Dendritic cell treated with granulocyte-macrophage colony-stimulating factor and Interleukin-4, amounts not matched to agents 40 ng/mL and 50 ng/mL, for 4 days (primary cell): ENCODE measurements around the gene FANCI.
"Not testable (repeated sequence)": the region's sequence is repeated elsewhere in the genome, so short reads cannot be mapped to it uniquely, and the experiment has no call there.

Experiments
- H3K27ac Mint-ChIP-seq: one replicate; pipeline ENCODE4 v1.8.0; 2022; ENCODE audit warnings: mild to moderate bottlenecking, mixed read lengths
- H3K27me3 Mint-ChIP-seq: one replicate; pipeline ENCODE4 v1.8.0; 2022; ENCODE audit warnings: mild to moderate bottlenecking, mixed read lengths
- H3K36me3 Mint-ChIP-seq: one replicate; pipeline ENCODE4 v1.8.0; 2022; ENCODE audit warnings: low read depth, mixed read lengths
- H3K4me1 Mint-ChIP-seq: one replicate; pipeline ENCODE4 v1.8.0; 2022; ENCODE audit warnings: low read depth, mixed read lengths
- H3K4me3 Mint-ChIP-seq: one replicate; pipeline ENCODE4 v1.8.0; 2022; ENCODE audit warnings: mild to moderate bottlenecking, moderate library complexity, mixed read lengths
- H3K9me3 Mint-ChIP-seq: one replicate; pipeline ENCODE4 v1.8.0; 2022; ENCODE audit warnings: mixed read lengths
- intact Hi-C: fragments of 100-400 bp; cut with micrococcal nuclease; formaldehyde crosslinking; loops from one replicate; pipeline ENCODE4 v1.15.0; 2022

FANCI gene

GRCh38 chr15:89239883-89240810 is 3.6 kb upstream of the FANCI start:
- Mint-ChIP-seq H3K4me1 (peaks cover 18% of the 10 kb centered on the region), H3K36me3 (peaks cover 11% of the 10 kb centered on the region), H3K27me3 (peaks cover 15% of the 10 kb centered on the region)
- H3K27ac Mint-ChIP-seq, intact Hi-C loops, H3K4me3 Mint-ChIP-seq, H3K9me3 Mint-ChIP-seq: not testable (repeated sequence)

GRCh38 chr15:89243046-89243690 is 611 bp upstream of the FANCI start:
- H3K36me3 Mint-ChIP-seq: peaks cover 11% of the 10 kb centered on the region
- H3K9me3 Mint-ChIP-seq: no peaks in the 10 kb centered on the region
- peaks cover 13% of the 10 kb centered on the region for H3K27me3 Mint-ChIP-seq
- peak overlapping the region; percentile 94 for H3K4me3 Mint-ChIP-seq
- peak overlapping the region; percentile 79 for H3K27ac Mint-ChIP-seq
- intact Hi-C loops: no loop called here
- peaks cover 32% of the 10 kb centered on the region for H3K4me1 Mint-ChIP-seq

GRCh38 chr15:89244574-89244903 is 760 bp downstream of the FANCI start:
- Mint-ChIP-seq H3K4me3 (peak overlapping the region; percentile 94), H3K27ac (peak overlapping the region; percentile 79), H3K9me3 (no peaks in the 10 kb centered on the region), H3K4me1 (peaks cover 32% of the 10 kb centered on the region), H3K36me3 (peaks cover 11% of the 10 kb centered on the region), H3K27me3 (peaks cover 8% of the 10 kb centered on the region)
- intact Hi-C loops: no loop called here

GRCh38 chr15:89247446-89247845 is 3.7 kb downstream of the FANCI start:
- Mint-ChIP-seq H3K36me3 (peaks cover 11% of the 10 kb centered on the region), H3K27ac (no peak overlapping the region), H3K27me3 (peaks cover 8% of the 10 kb centered on the region), H3K4me1 (peaks cover 32% of the 10 kb centered on the region), H3K4me3 (no peak overlapping the region), H3K9me3 (no peaks in the 10 kb centered on the region)
- intact Hi-C loops: no loop called here

GRCh38 chr15:89248584-89248983 is 4.8 kb downstream of the FANCI start:
- peaks cover 1% of the 10 kb centered on the region for H3K27me3 Mint-ChIP-seq
- H3K27ac Mint-ChIP-seq: no peak overlapping the region
- H3K4me1 Mint-ChIP-seq: peaks cover 26% of the 10 kb centered on the region
- intact Hi-C loops: no loop called here
- H3K36me3 Mint-ChIP-seq: peaks cover 9% of the 10 kb centered on the region
- H3K9me3 Mint-ChIP-seq: no peaks in the 10 kb centered on the region
- H3K4me3 Mint-ChIP-seq: no peak overlapping the region

GRCh38 chr15:89250142-89250541 is 6.4 kb downstream of the FANCI start:
- peaks cover 15% of the 10 kb centered on the region for H3K4me1 Mint-ChIP-seq
- H3K4me3 Mint-ChIP-seq, H3K9me3 Mint-ChIP-seq, intact Hi-C loops, H3K27ac Mint-ChIP-seq, H3K36me3 Mint-ChIP-seq, H3K27me3 Mint-ChIP-seq: not testable (repeated sequence)

- H3K36me3 Mint-ChIP-seq, H3K4me3 Mint-ChIP-seq, H3K9me3 Mint-ChIP-seq, H3K27ac Mint-ChIP-seq, H3K4me1 Mint-ChIP-seq, intact Hi-C loops, H3K27me3 Mint-ChIP-seq: not testable (repeated sequence)
Observed at GRCh38 chr15:89277281-89277680, 33.5 kb downstream of the FANCI start.

- no peaks in the 10 kb centered on the region for H3K9me3 Mint-ChIP-seq
- H3K27me3 Mint-ChIP-seq: no peaks in the 10 kb centered on the region
- no peak overlapping the region for H3K4me3 Mint-ChIP-seq
- H3K36me3 Mint-ChIP-seq: peaks cover 8% of the 10 kb centered on the region
- no peaks in the 10 kb centered on the region for H3K4me1 Mint-ChIP-seq
- intact Hi-C loops: no loop called here
- no peak overlapping the region for H3K27ac Mint-ChIP-seq
Observed at GRCh38 chr15:89278307-89278706, 34.5 kb downstream of the FANCI start.

GRCh38 chr15:89282631-89283030 is 38.9 kb downstream of the FANCI start:
- no peaks in the 10 kb centered on the region for H3K9me3 Mint-ChIP-seq
- H3K4me1 Mint-ChIP-seq: no peaks in the 10 kb centered on the region

GRCh38 chr15:89283201-89283600 is 39.4 kb downstream of the FANCI start:
- Mint-ChIP-seq H3K4me1 (no peaks in the 10 kb centered on the region), H3K27me3 (no peaks in the 10 kb centered on the region), H3K9me3 (no peaks in the 10 kb centered on the region), H3K4me3 (no peak overlapping the region), H3K36me3 (peaks cover 18% of the 10 kb centered on the region), H3K27ac (no peak overlapping the region)
- intact Hi-C loops: no loop called here

More at GRCh38 chr15:89282631-89283030, 38.9 kb downstream of the FANCI start:
- no peaks in the 10 kb centered on the region for H3K27me3 Mint-ChIP-seq
- H3K36me3 Mint-ChIP-seq: peaks cover 18% of the 10 kb centered on the region
- no peak overlapping the region for H3K4me3 Mint-ChIP-seq
- H3K27ac Mint-ChIP-seq: no peak overlapping the region
- intact Hi-C loops: no loop called here

- H3K27ac Mint-ChIP-seq: no peak overlapping the region
- no peak overlapping the region for H3K4me3 Mint-ChIP-seq
- no peaks in the 10 kb centered on the region for H3K4me1 Mint-ChIP-seq
- no peaks in the 10 kb centered on the region for H3K27me3 Mint-ChIP-seq
- no peaks in the 10 kb centered on the region for H3K9me3 Mint-ChIP-seq
- H3K36me3 Mint-ChIP-seq: peaks cover 4% of the 10 kb centered on the region
- intact Hi-C loops: no loop called here
Observed at GRCh38 chr15:89291934-89292438, 48.2 kb downstream of the FANCI start.

GRCh38 chr15:89293012-89293411 is 49.2 kb downstream of the FANCI start:
- Mint-ChIP-seq H3K27ac (no peak overlapping the region), H3K9me3 (no peaks in the 10 kb centered on the region), H3K4me1 (no peaks in the 10 kb centered on the region), H3K4me3 (no peak overlapping the region), H3K36me3 (peaks cover 4% of the 10 kb centered on the region), H3K27me3 (no peaks in the 10 kb centered on the region)
- intact Hi-C loops: no loop called here

- H3K36me3 Mint-ChIP-seq: peaks cover 16% of the 10 kb centered on the region
- no peaks in the 10 kb centered on the region for H3K4me1 Mint-ChIP-seq
- no peaks in the 10 kb centered on the region for H3K9me3 Mint-ChIP-seq
- H3K4me3 Mint-ChIP-seq: no peak overlapping the region
- intact Hi-C loops: loop anchor here (5.0 kb wide), 1 partner anchor 93 kb away; no protein-coding TSS in a partner anchor
- no peaks in the 10 kb centered on the region for H3K27me3 Mint-ChIP-seq
- no peak overlapping the region for H3K27ac Mint-ChIP-seq
Observed at GRCh38 chr15:89299896-89300295, 56.1 kb downstream of the FANCI start.

- Mint-ChIP-seq H3K36me3 (peaks cover 16% of the 10 kb centered on the region), H3K4me1 (no peaks in the 10 kb centered on the region), H3K4me3 (no peak overlapping the region), H3K9me3 (no peaks in the 10 kb centered on the region), H3K27ac (no peak overlapping the region), H3K27me3 (no peaks in the 10 kb centered on the region)
- intact Hi-C loops: loop anchor here (5.0 kb wide), 1 partner anchor 94 kb away; no protein-coding TSS in a partner anchor
Observed at GRCh38 chr15:89301304-89302089, 57.7 kb downstream of the FANCI start.
